Colon (tissue), 2 donors: ENCODE measurements around the gene GCLC.
"Not testable (repeated sequence)": the region's sequence is repeated elsewhere in the genome, so short reads cannot be mapped to it uniquely, and the experiment has no call there.

Source experiments
- FAIRE-seq: peaks from 2 replicates; lab custom pipeline; 2012; peaks lifted over from hg19 to GRCh38; lab: Jason Lieb, UNC
- donor health status: control.
- donor health status: control.

GCLC gene

DNA sequence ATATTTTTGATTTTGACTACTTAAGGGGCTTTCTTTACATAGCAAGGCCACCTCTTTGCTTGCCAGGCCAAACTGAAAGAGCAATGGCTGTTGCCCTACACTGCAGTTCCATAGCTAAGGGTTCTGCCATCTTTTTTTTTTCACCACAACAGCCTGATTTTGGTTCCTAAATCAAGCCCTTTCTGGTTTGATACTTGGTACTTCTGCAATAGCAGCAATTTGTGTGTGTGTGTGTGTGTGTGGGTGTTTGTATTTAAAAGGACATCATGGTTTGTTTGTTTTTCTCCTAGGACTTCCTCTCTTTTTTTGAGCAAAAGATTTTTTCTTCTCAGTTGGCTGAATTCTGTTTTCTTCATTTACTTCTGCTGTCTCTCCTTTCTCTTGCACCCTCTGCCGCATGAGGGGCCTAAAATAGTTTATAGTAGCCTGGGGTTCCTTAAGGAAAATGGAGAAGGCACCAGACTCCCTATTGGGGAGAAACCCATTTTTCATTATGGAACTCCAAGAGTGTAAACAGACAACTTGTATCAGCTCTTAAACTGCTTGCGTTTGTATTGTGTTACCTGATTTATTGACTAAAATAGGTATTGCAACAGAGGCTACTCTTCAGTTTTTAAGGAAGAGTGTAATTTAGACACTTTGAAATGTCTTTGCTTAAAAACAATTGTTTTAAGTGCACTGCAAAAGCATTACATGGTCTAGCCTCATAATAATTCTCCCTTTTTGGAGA, 12.2 kb upstream of the GCLC start:
- FAIRE-seq, result no peak

DNA sequence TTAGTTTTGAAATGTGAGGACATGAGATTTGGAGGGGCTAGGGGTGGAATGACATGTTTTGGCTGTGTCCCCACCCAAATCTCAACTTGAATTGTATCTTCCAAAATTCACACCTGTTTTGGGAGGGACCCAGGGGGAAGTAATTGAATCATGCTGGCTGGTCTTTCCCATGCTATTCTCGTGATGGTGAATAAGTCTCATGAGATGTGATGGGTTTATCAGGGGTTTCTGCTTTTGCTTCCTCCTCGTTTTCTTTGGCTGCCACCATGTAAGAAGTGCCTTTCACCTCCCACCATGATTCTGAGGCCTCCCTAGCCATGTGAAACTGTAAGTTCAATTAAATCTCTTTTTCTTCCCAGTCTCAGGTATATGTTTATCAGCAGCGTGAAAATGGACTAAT, 8.7 kb upstream of the GCLC start:
- not testable (repeated sequence) for FAIRE-seq

DNA sequence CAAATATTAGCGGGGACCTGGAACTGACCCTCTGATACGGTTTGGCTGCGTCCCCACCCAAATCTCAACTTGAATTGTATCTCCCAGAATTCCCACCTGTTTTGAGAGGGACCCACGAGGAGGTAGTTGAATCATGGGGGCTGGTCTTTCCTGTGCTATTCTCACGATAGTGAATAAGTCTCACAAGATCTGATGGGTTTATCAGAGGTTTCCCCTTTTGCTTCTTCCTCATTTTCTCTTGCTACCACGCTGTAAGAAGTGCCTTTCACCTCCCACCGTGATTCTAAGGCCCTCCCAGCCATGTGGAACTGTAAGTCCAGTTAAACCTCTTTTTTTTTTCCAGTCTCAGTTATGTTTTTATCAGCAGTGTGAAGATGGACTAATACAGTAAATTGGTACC, 6.8 kb upstream of the GCLC start:
- not testable (repeated sequence) for FAIRE-seq

DNA sequence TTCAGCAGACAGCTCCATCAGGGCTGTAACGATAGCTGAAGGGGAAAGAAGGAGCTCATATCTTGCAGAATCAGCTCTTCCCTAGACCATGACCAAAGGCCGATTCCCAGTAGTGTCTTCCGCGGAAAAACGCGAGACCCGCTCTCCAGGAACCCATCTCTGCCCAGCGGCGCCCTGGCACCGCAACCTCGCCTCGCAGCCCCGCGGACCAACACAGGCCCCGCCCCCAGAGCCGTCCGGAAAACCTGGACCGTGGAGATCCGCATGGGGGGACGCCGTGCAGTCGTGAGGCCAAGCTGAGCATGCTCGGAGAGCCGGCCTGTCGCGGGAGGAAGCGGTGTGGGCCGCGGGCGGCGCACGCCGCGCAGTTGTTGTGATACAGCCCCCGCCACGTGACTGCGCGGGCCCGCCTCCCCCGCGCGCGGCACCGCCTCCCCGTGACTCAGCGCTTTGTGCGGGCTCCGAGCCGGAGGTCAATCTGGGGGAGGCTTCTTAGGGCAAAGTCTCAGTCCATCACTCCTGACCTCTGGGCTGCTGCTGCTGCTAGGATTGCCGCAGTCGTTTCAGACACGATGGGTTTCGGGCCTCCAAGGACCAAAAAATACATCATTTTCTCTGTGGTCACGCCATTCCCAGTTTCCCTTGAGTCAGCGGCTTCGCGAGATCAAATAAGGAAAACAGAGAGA, 3.1 kb upstream of the GCLC start:
- FAIRE-seq, result no peak

DNA sequence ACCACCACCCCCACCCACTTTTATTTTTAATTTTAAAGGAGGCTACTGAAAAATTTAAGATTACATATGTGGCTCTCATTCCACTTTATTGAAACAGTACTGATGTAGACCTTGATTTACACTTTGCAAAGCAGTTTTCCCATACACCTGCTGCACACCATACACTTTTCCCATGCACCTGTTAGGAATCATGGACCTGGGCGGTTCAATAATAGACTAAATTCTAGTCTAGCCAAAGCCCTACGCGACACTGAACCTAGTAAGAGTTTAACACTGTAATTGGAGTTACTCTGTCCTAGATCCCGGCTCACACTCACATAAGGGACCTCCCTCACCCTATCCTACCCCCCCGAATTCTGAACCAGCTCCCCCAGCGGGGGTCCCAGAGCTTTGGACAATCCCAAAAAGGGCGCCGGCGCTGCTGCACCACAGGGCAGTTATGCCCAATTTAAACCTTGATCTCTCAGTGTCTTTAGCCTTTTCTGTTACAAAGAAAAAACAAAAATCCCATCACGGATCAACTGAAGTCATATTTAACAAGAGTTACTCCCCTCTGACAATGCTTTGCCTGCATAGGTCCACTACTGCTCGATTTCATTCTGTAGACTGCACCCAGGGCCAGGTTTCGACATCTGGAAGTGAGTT, 2.4 kb upstream of the GCLC start:
- FAIRE-seq, result no peak

DNA sequence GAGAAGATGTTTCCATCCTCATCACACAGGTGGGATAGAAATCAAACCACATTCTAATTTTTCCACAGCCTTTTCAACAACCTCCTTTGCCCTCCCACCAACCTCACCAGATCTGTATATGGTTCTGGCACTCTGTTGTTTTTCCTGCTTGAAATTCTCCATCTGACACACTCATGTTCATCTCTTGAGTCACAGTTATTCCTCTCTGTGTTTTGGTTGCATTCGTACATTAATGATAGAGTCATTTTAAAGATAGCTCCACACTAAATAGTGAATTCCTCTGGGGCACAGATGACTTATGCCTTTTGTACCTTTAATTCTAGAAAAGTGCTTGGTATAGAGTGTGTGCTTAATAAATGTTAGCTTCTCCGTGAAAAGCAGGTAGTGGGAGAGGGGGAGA, 1.4 kb upstream of the GCLC start:
- no peak for FAIRE-seq

DNA sequence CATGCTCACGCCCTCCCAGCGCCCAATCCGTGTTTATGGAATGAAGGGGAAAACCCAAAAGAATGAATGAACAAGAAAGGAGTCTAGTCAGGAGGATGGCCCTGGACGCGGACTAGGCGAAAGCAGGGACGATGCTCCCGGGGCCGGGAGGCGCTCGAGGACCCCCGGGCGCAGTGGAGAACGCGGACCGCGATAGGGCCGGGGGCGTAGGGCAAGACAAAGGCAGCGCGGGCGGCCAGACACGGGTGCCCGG, 758 bp downstream of the GCLC start:
- FAIRE-seq, result no peak

DNA sequence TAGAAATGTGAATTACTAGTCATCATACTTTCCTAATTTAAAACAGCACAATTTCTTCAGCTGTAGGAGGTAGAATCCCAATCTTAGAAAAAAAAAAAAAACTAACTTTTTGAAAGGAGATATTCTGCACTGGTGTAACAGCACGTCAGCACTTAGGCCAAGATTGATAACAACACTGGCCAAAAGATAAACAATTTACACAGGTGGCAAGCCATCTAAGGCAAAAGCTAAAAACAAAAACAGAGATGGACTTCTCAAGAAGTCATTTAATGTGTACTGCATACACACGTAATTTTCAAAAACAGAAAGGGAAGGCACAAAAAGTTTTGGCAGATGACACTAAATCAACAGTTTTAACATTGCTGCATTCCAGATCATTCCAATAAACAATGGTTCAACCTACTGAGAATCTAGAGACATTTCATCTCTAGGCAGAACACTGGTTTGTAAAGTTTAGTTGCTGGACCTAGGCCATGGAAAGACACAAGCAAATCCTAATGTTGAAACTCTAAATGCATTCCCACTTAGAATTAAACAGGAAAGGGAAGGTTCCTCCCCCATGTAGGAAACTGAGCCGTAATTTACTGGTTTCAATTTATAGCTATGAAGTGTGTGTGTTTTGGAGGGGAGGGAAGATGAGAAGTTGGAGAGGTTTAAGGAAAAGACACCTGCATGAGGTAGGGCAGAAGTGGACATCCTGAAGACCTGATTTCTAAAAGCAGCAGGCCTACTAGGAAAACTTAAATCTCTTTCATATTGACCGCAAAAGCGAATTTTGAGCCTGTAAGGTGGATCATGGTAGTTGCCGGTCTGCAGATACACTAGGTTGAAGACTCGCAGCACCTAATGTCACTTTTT, 1.3 kb downstream of the GCLC start:
- FAIRE-seq, result no peak

DNA sequence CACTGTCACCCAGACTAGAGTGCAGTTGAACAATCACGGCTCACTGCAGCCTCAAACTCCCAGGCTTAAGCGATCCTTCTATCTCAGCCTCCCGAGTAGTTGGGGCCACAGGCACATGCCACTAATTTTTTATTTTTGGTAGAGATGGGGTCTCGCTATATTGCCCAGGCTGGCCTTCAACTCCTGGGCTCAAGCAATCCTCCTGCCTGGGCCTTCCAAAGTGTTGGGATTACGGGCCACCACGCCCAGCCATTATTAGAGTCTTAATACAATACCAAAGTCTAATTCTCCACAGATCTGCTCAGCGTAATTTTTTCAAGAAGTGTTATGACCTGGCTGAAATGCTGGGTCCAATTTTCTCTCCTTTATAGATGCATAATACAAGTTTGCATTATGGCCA, 3.0 kb downstream of the GCLC start:
- FAIRE-seq, result no peak

DNA sequence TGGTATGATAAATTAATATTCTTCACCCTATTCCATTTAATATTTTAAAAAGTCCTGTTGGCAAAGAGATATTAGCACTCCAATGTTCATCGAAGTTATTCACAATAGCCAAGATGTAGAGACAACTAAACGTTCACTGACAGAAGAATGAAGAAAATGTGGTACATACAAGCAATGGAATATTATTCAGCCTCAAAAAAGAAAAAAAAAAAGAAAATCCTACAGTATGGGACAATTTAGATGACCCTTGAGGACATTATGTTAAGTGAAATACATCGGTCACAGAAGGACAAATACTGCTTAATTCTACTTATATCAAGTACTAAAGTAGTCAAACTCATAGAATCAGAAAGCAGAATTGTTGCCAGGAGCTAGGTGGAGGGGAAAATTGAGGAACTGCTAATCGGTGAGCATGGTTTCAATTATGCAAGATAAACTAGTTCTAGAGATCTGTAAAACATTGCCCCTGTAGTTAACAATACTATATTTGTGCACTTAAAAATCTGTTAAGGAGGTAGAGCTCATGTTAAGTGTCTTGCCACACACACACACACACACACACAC, 4.7 kb downstream of the GCLC start:
- no peak for FAIRE-seq

DNA sequence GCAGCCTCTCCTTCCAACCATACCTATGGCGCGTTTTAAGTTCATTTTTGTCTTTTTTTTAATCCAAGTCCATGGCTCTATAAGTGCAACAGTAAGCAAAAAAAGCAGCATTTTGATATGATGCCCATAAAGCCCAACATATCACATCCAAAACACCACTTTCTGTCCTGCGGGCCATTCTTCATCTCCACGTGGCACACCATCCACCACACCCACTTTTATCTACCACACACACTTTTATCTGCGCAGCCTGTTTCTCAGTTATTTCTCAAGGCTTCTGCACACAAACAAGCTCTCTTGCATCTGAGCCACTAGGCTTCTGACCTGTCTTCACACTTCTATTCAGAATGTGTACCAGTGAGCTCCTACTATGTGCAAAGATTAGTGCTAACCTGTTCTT, 5.3 kb downstream of the GCLC start:
- no peak for FAIRE-seq

DNA sequence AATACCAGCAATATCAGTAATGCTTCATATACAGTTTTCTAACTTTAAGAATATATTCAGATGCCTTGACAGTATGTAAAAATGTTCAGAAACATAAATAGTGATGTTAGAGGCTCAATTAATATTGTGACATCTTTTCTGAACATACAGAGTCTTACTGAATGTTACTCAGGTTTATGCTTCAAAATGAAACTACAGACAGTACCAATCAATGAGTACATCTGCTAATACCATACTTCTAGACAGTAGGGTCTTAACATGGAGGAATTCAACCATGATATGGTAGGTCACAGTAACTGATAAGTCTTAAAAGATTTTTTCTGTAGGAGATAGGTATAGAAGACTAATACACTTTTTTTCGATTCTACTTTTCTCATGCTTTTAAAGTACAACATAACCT, 8.3 kb downstream of the GCLC start:
- no peak for FAIRE-seq

DNA sequence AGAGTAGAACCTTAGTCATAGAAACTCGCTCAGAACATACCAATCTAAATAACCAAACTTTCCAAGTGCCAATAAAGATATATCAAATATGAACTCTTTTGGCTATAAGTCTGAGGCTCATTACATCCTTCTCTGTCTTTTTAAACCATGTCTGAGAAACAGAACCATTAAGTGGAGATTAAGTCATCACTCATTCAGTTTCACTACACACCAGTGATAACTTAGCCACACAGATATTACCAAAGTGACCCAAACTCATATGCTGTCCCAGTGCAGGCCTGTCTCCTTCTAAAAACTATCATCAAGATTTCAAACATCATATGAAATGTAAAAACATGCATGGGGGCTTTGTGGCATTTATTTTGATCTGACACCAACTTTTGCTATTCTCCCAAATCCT, 12.0 kb downstream of the GCLC start:
- FAIRE-seq, result no peak

DNA sequence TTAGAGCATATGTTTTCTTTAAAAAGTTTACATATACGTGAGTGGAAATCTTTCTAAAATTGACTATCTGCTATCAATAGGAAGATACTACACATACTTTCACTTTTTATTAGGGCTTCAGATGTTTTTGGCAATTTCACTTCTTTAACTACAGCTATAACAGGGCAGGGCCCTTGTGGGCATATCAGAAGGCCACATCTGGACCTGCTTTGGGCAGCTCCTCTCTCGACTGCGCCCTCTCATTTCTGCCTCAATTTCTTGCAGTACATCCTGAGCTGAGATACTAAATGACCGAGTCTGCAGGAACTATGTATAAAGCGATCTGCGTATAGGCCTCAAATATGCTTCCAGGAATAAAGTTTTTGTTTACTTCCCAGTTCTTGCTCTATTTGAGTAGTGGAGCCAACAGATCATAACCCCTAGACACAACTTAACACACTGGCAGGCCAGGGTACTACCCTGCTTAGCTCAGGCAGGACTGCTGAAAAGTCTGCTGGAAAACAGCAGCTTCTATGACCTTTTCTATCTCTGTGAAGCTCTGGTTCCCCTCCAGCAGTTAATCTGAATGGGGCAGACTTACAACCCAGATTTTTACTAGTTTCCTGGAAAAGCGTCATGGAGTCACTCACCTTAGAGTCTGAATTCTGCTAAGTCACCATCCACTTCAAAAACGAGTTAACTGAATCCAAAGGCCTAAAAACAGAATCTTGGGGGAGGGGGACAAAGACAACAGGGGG, 12.7 kb downstream of the GCLC start:
- no peak for FAIRE-seq

DNA sequence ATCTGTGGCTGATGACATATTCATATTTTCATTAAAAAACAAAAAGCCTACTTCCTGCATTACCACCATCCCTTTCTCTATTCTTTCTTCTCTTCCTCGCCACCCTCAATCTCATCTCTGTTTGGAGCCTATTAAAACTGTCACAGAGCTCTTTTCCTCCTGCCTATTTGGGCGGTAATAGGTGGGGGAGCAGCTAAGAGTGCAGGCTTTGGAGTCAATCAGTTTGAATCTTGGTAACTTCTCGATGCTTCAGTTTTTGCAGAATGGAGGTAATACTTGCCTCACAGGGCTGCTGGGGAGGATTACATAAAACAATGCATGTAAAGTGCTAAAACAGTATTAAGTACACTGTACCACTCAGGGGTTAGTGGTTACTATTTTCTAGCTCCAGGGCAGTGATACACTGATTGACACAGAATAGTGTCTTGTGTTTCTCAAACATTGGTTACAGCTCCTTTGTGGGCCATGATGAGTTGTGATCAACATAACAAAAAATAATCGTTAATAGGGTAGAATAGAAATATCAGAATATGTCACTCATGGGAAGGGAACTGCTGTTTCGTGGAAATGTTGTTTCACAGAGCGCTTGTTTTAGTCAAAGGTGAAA, 14.0 kb downstream of the GCLC start:
- no peak for FAIRE-seq

DNA sequence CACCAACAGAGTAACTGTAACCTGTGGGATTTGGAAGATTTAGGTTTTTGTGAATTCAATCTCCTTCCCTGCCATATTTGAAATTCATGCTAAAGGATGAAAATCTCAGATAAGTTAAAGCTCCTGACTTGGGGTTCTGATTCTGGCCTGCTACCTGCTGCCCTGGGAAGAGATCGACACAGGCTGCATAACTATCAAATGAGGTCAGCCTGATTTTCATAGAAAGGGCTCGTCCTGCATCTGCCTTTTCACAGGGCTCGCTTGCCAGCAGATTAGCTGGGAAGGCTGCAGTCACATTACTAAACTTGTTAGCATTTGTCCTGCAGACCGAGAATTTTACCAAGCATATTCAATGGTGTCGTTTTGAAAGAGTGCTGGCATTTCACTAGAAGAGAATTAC, 14.6 kb downstream of the GCLC start:
- FAIRE-seq, result no peak

DNA sequence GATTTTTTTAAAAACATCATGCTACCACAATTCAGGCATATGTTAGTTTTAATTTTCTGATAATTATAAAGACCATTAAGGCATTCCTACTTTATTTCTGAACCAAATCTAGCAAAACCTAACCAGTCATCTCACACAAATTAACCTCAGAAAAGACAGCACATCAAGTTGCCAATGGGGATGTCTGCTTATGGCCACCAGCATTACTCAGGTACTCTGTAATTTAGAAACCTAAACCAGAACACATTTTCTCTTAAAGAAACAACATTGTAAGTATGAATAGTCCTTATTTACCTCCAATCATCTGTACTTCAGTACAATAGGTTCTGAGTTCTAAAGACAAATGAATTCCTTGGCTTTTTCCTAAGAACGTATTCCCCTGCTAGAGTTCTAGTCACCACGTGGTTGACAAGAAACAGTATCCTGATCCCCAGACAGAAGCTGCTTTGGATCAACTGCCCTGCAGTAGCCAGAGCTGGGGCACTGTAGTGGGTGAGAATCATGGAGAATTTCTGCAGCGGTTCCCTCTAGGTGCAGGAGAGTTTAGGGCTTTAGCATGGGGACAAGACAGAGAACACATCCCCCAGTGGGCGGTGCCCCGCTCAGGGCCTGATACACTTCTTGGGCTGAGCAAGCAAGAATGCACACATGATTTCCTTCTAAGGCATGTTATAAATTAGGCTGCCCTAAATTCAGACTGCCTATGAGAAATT, 15.4 kb downstream of the GCLC start:
- FAIRE-seq, result no peak

DNA sequence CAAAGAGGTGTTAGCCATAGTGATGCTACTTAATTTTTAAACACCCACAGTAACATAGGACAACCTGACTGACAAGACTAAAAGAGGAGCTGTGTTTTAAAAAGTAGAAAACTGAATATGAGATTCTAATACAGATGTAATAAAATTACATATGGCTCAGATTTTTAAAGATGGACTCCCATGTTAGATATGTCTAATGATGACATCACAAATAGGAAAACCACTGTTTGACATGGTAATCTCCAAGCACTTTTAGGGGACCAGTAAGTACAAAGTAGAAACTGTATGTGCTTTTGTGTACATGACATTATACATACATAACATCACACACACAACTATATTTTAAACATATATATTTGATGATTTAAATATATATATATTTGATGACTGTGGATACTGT, 16.8 kb downstream of the GCLC start:
- no peak for FAIRE-seq

DNA sequence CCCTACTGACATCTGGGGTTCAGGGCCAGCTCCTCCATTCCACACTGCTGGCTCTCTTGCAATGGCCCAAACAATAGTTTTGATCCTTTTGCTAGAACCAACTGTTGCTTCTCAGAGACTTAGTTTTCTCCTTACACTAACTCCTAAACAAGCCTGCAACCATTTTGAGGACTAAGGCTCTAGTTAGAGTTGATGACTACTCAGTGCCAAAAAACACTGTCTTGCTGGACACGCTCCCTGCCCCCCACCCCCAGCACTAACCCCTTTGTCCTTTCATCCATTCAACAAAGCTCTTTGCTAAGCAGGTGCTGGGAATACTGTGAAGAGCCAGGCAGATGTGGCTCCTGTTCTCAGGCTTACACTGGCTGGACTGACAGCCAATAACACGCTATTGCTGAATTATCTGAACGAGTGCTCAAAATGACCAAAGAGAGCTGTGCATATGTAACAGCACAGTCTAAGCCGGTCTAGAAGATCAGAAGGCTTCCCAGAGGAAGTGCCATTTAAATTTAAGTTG, 17.6 kb downstream of the GCLC start:
- FAIRE-seq, result no peak

DNA sequence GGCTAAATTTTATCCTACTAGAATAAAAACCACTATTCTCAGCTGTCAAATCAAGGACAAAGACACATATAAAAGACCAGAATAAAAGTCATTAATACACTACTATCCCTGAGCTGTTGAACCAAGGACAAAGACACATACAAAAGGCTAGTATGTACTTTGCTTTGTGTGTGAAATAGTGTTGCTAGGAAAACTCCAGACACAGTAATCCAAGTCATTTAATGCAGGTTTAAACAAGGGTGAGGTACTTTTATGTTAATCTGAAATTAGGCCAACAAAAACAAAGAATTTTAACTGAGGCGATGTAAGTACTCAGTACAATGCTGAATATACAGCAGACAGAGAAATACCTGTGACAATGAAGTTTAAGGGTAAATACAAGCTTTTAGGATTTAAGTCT, 18.9 kb downstream of the GCLC start:
- FAIRE-seq, result no peak

DNA sequence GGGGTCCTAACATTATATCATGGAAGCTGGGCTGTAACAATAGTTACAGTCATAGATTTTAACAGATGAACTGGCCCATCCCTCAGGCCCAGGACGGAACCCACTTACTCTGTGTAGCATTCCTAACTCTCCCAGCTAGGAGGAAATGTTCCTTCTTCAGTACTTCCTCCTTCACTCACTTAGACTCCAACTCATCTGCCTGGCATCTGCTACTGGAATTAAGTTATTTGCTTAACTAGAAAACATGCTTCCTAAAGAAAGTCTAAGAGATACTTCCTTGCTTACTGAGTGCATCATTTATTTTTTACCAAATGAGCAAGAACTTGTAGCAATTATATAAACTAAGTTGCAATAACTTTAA, 20.5 kb downstream of the GCLC start:
- FAIRE-seq, result no peak
